ENCODE results near the gene PAQR8. TPM values are rescaled to one million over a fixed set of nuclear protein-coding genes. Genes with fewer than 3 reads are reported as not detected.
A peak's percentile ranks its signal among the peaks of the same experiment; 100 is the strongest.
"Not testable (repeated sequence)": the region's sequence is repeated elsewhere in the genome, so short reads cannot be mapped to it uniquely, and the experiment has no call there.

The PAQR8 gene
- total RNA-seq, 1 experiment from 2014 or later = 10.0 TPM

DNA sequence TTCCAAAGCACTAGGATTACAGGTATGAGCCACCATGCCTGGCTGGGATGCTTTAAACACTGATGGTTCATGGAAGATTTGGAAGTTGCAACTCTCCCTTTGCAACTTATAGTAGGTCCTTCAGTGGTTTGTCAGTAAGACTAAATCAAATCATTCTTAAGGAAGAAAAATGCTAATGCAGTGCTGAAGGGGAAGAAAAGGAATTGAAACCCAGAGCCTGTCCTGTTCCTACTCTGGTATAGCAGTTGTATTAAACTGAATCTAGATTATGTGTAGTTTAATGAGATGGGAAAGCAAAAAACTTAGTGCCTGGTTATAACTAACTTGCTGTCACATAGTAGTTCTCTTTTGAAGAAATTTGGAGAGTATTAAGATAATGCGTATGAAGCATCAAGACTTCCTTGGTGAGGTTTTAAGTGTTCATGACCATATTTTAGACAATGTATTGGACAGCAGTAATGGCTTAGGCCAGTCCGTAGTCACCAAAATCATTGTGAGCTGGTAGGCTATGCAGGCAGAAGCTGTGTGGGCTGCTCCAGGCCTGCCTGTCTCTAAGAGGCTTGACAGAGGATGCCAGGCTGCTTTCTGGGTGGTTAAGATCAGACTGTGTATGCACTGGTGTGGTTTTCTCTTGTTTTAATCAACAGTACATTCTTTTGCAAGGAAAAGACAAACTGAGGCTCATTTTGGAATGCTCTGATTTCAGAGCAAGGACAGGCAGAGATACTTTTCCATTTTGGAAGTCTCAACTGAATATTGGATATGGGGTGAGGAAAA, 14.0 kb downstream of the PAQR8 start:
- Histone ChIP-seq H3K27ac (no peak overlapping the region), H3K9me3 (replicated peaks) (no peaks in the 10 kb centered on the region), H3K4me1 (replicated peaks) (peaks cover 20% of the 10 kb centered on the region), H3K27me3 (replicated peaks) (no peaks in the 10 kb centered on the region), H3K4me3 (no peak overlapping the region), H3K36me3 (no peaks in the 10 kb centered on the region)
- peak; percentile 47 to 51 for DNase-seq (ENCODE audit: low read depth in 1 of 2, low spot score in 2 of 2)

DNA sequence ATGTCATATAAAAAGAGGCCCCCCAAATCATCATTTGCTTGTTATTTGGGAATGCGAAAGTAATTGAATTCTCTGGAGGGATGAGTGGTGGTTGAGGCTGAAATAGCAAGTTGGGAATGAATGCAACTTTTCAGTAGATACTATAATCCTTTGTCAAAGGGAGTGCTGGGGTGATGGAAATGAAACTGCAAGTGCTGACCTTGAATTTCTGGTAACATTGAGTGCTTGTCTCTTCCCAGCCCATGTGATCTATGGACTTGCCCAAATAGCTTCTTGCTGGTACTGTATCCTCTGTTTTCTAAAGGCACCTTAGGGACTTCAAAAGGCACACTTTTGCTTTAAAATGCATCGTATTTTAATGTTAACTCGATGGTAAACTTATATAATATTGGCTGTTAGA, 14.8 kb downstream of the PAQR8 start:
- Histone ChIP-seq H3K9me3 (replicated peaks) (no peaks in the 10 kb centered on the region), H3K27me3 (replicated peaks) (no peaks in the 10 kb centered on the region), H3K4me3 (no peak overlapping the region), H3K27ac (no peak overlapping the region), H3K36me3 (no peaks in the 10 kb centered on the region), H3K4me1 (replicated peaks) (peaks cover 20% of the 10 kb centered on the region)
- no peak for DNase-seq (ENCODE audit: low read depth in 1 of 2, low spot score in 2 of 2)

DNA sequence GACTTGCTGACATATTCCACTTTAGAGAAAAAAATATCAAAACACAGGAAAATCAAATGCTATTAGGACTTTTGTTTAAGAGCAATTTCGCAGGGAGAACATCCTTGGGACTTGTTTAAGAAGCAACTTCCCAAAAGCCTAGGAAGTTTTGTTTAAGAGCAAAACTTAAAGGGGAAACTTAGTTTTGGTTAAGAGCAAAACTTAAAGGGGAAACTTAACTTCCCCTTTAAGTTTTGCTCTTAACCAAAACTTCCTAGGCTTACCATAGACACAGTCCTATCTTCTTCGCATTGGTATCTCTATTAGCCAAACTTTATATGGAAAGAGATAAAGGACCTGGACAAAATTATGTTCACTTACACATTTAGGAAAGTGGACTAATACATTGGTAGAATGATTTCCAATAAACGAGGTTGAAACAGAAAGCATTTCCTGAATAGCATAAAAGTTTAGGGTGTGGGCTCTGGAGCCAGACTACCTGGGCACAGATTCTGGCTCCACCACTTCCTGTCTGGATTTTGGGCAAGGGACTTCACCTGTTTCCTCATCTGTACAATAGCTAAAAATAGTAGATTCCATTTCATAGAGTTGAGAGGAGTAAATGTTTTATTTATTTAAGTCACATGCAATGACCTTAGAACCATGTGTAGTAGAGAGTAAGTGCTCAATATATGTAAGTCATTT, 15.7 kb downstream of the PAQR8 start:
- DNase-seq (ENCODE audit: low read depth in 1 of 2, low spot score in 2 of 2) = no peak
- Histone ChIP-seq H3K27me3 (replicated peaks) (no peaks in the 10 kb centered on the region), H3K27ac (no peak overlapping the region), H3K4me3 (no peak overlapping the region), H3K9me3 (replicated peaks) (no peaks in the 10 kb centered on the region), H3K4me1 (replicated peaks) (peaks cover 20% of the 10 kb centered on the region), H3K36me3 (no peaks in the 10 kb centered on the region)

DNA sequence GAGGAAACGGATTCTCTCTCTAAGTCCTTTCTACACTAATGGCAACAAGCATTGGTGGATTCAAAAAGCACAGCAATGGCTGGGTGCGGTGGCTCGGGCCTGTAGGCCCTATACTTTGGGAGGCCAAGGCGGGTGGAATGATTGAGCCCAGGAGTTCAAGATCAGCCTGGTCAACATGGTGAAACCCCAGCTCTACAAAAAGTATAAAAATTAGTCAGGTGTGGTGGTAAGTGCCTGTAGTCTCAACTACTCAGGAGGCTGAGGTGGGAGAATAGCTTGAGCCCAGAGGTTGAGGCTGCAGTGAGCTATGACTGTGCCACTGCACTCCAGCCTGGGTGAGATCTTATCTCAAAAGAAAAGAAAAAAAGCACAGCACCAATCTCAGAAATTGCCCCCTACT, 19.3 kb downstream of the PAQR8 start:
- peaks cover 13% of the 10 kb centered on the region for H3K4me1 ChIP-seq (replicated peaks)
- no peak overlapping the region for H3K27ac ChIP-seq
- H3K36me3 ChIP-seq = no peaks in the 10 kb centered on the region
- H3K9me3 ChIP-seq (replicated peaks) = no peaks in the 10 kb centered on the region
- no peak overlapping the region for H3K4me3 ChIP-seq
- no peak for DNase-seq (ENCODE audit: low read depth in 1 of 2, low spot score in 2 of 2)
- H3K27me3 ChIP-seq (replicated peaks) = no peaks in the 10 kb centered on the region

DNA sequence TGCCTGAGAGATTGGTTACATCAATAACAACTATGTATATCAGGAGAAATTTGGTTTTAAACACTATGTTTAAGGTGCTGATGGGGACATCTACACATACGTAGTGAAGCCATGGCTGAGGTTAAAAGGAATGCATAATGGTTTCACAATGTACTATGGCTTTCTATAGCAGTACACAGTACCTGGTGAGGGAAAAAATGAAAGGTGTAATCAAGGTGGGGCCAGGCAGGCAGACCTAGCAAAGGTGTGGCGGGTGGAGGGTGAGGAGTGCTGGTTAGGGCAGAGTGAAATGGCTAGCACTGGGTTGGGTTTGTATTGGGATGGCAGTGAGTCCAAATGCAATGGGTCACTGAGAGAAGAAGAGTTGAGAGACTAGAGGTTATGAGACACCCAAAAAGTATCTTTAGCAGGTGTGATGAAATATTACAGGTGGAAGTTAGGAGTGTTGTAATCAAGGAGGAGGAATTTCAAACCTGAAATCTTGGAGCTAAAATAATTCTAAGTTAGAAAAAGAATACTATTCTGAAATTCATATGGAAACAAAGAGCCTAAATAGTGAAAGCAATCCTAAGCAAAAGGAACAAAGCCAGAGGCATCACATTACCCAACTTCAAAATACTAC, 22.3 kb downstream of the PAQR8 start:
- H3K27me3 ChIP-seq (replicated peaks) = no peaks in the 10 kb centered on the region
- H3K9me3 ChIP-seq (replicated peaks) = no peaks in the 10 kb centered on the region
- H3K4me1 ChIP-seq (replicated peaks) = no peaks in the 10 kb centered on the region; the same call in 1 of the 2 replicates
- H3K36me3 ChIP-seq = no peaks in the 10 kb centered on the region
- no peak overlapping the region for H3K4me3 ChIP-seq
- no peak overlapping the region for H3K27ac ChIP-seq
- DNase-seq (ENCODE audit: low read depth in 1 of 2, low spot score in 2 of 2) = no peak

DNA sequence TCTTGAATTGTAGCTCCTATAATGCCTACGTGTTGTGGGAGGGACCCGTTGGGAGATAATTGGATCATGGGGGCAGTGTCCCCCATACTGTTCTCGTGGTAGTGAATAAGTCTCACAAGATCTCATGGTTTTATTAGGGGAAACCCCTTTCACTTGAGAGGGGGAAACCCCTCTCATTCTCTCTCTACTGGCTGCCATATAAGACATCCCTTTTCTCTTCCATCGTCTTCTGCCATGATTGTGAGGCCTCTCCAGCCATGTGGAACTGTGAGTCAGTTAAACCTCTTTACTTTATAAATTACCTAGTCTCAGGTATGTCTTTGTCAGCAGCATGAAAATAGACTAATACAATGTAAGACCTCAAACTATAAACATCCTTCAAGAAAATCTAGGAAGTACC, 23.1 kb downstream of the PAQR8 start:
- H3K36me3 ChIP-seq = no peaks in the 10 kb centered on the region
- peaks cover 8% of the 10 kb centered on the region for H3K4me1 ChIP-seq (replicated peaks)

DNA sequence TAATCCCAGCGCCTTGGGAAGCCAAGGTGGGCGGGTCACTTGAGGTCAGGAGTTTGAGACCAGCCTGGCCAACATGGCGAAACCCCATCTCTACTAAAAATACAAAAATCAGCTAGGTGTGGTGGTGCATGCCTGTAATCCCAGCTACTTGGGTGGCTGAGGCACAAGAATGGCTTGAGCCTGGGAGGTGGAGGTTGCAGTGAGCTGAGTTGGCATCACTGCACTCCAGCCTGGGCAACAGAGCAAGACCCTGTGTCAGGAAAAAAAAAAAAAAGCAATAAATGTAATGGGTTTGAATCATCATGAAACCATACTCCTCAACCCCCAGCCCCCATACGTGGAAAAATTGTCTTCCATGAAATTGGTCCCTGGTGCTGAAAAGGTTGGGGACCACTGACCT, 26.2 kb downstream of the PAQR8 start:
- not testable (repeated sequence) for H3K4me3 ChIP-seq; H3K27ac ChIP-seq; DNase-seq (ENCODE audit: low read depth in 1 of 2, low spot score in 2 of 2); H3K27me3 ChIP-seq (replicated peaks); H3K36me3 ChIP-seq; H3K9me3 ChIP-seq (replicated peaks)
- peaks cover 26% of the 10 kb centered on the region for H3K4me1 ChIP-seq (replicated peaks)

More for the DNA sequence above, 23.1 kb downstream of the PAQR8 start:
- Histone ChIP-seq H3K9me3 (replicated peaks) (no peaks in the 10 kb centered on the region), H3K27me3 (replicated peaks) (no peaks in the 10 kb centered on the region), H3K27ac (no peak overlapping the region), H3K4me3 (no peak overlapping the region)
- DNase-seq (ENCODE audit: low read depth in 1 of 2, low spot score in 2 of 2) = no peak

DNA sequence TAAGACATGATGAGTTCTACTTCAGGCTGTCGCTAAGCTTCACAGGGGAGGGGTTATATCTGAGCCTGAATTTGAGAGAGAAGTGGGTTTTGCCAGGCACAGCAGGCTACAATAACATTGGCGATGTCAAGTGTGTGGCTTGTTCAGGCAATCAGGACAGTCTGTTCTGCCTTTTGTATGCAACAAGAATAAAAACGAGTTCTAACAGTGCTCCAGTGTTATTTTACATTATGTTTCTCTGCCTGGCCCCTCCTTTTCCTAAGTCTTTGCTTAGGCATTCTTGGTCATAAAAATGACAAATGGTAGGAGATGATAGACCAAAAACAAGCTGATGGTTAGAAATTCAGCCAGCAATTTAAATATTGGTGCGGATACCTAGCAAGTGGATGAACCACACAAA, 26.8 kb downstream of the PAQR8 start:
- Histone ChIP-seq H3K4me3 (no peak overlapping the region), H3K27ac (no peak overlapping the region), H3K9me3 (replicated peaks) (no peaks in the 10 kb centered on the region), H3K36me3 (no peaks in the 10 kb centered on the region), H3K27me3 (replicated peaks) (no peaks in the 10 kb centered on the region), H3K4me1 (replicated peaks) (peaks cover 26% of the 10 kb centered on the region)
- no peak for DNase-seq (ENCODE audit: low read depth in 1 of 2, low spot score in 2 of 2)

DNA sequence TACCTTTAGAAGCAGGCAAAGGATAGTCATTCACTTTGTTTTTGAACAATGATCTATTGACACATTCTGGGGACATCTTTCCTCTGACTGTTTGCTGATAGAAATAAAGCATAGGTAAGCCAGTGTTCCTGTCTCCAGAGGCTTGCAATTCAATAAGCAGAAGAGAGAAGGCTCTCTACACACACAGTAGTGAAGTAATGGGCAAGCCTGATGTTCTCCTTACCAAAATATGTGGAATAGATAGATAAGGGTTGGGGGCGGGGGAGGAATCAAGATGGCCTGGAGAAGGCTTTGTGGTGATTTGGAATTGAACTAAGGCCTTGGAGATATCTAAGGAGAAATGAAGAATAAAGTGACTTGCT, 27.3 kb downstream of the PAQR8 start:
- H3K4me1 ChIP-seq (replicated peaks) = peaks cover 26% of the 10 kb centered on the region
- DNase-seq (ENCODE audit: low read depth in 1 of 2, low spot score in 2 of 2) = no peak
- H3K27me3 ChIP-seq (replicated peaks) = no peaks in the 10 kb centered on the region
- no peak overlapping the region for H3K4me3 ChIP-seq
- H3K27ac ChIP-seq = no peak overlapping the region
- H3K36me3 ChIP-seq = no peaks in the 10 kb centered on the region
- no peaks in the 10 kb centered on the region for H3K9me3 ChIP-seq (replicated peaks)

DNA sequence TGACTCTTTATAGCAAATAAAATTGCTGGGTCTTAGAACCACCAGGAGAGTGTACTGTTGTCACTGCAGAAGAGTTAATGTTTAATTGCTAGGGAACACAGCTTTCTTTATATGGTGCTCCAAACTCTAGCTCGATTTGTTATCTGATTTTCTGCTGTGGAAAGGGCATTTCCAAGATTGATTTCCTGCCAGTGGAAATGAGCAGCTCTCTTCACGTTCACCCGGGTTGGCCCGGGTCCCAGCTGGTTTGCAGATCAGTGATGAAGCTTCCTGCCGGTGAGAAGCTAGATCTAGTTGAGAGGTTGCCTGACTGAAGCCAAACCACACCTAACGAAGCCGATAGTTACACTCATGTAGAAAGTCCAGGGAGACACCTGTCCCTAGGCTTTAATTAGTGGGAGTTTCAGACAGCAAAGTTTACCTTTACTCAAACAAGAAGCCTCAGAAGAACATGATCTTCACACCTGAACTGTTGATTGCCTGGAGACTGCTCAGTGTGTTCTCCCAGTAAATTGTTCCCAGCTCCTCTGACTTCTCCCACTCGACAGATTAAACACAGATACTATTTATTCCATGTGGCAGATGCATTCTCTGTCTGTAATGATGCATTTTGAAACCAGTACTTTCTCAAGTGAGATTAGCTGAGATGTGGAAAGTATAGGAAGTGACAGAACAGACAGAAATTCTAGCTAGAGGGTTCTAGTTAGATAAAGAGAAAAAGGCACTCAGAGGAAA, 27.8 kb downstream of the PAQR8 start:
- Histone ChIP-seq H3K27ac (0 out of 2 replicates have a peak overlapping the region, but pooled peaks have one; percentile 22), H3K4me1 (replicated peaks) (peaks cover 26% of the 10 kb centered on the region), H3K9me3 (replicated peaks) (no peaks in the 10 kb centered on the region), H3K36me3 (no peaks in the 10 kb centered on the region), H3K4me3 (no peak overlapping the region), H3K27me3 (replicated peaks) (no peaks in the 10 kb centered on the region)
- no peak for DNase-seq (ENCODE audit: low read depth in 1 of 2, low spot score in 2 of 2)

DNA sequence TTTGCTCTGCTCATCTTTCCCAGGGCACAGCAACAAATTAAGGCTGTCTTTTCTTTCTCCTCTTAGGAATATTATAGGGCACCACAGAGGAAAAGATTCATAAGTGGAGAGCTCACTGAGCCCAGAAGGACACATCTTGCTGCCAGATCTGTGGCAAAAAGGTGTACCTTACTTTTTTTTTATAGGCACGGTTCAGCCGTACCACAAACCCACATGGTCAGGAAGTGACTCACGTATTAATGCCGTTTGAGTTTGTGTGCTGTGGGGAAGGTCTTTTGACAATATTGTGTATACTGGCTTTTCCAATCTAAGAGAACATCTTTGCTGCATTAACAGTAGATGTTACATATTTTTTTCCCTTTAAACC, 28.4 kb downstream of the PAQR8 start:
- DNase-seq (ENCODE audit: low read depth in 1 of 2, low spot score in 2 of 2) = peak in 1 of 2 experiments; percentile 60
- H3K36me3 ChIP-seq = no peaks in the 10 kb centered on the region
- H3K27me3 ChIP-seq (replicated peaks) = no peaks in the 10 kb centered on the region
- no peak overlapping the region for H3K4me3 ChIP-seq
- 0 out of 2 replicates have a peak overlapping the region, but pooled peaks have one; percentile 22 for H3K27ac ChIP-seq
- peaks cover 26% of the 10 kb centered on the region for H3K4me1 ChIP-seq (replicated peaks)
- no peaks in the 10 kb centered on the region for H3K9me3 ChIP-seq (replicated peaks)

DNA sequence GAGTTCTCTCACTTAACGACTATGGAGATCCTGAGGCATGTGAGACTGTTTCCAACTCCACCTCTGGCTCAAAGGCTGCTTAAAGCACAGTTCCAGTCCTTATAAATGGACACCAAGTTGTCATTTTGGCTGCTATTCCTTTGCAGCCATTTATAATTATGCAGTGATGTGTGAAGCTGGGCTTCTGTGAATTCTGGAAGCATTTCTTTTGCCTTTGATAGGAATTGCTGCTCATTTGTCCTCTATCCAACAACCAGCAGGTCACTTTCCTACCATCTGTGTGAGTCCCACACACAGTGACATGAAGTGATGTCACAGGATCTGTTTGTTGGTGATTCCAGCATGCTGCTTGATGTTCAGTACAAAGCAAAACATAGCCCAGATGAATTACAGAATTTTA, 29.6 kb downstream of the PAQR8 start:
- H3K27ac ChIP-seq = no peak overlapping the region
- no peaks in the 10 kb centered on the region for H3K9me3 ChIP-seq (replicated peaks)
- H3K27me3 ChIP-seq (replicated peaks) = no peaks in the 10 kb centered on the region
- H3K4me3 ChIP-seq = no peak overlapping the region
- no peaks in the 10 kb centered on the region for H3K36me3 ChIP-seq
- DNase-seq (ENCODE audit: low read depth in 1 of 2, low spot score in 2 of 2) = no peak
- H3K4me1 ChIP-seq (replicated peaks) = peaks cover 28% of the 10 kb centered on the region

DNA sequence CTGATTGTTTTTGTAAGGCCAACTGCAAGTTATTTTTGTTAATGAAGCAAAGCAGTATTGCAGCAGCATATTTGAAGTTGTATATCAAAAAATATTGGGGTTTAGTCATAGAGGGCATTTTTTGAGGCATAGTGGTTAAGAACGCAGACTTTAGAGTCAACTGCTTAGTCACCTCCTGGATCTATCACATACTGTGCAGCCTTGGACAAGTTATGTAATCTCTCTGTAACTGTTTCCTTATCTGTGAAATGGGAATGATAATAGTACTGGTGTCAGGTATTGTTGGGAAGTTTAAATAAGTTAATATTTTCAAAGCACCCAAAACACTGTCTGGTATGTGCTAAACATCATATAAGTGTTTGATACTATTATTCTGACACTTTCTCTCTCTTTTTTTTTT, 31.0 kb downstream of the PAQR8 start:
- peaks cover 28% of the 10 kb centered on the region for H3K4me1 ChIP-seq (replicated peaks)
- H3K27me3 ChIP-seq (replicated peaks) = no peaks in the 10 kb centered on the region
- DNase-seq (ENCODE audit: low read depth in 1 of 2, low spot score in 2 of 2) = no peak
- H3K36me3 ChIP-seq = no peaks in the 10 kb centered on the region
- H3K27ac ChIP-seq = no peak overlapping the region
- no peak overlapping the region for H3K4me3 ChIP-seq
- H3K9me3 ChIP-seq (replicated peaks) = no peaks in the 10 kb centered on the region

DNA sequence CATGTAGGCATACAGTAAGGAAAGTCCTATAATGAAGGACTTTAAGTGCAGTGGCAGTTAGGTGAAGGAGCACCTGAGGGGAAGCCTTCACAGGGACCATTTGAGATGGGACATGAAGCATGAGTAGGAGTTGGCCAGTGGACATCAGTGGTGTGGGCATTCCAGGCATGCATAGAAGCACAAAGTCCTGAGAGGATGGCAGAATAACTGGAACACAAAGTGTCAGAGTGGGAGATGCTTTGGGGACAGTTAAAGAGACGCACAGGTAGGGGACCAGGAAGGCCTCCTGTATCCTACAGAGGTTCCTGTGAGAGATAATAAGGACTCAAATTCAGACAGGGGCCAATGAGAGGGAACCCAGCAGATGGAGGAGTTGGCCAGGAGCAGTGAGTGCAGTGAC, 31.8 kb downstream of the PAQR8 start:
- no peak for DNase-seq (ENCODE audit: low read depth in 1 of 2, low spot score in 2 of 2)
- Histone ChIP-seq H3K36me3 (no peaks in the 10 kb centered on the region), H3K4me1 (replicated peaks) (peaks cover 28% of the 10 kb centered on the region), H3K9me3 (replicated peaks) (no peaks in the 10 kb centered on the region), H3K4me3 (no peak overlapping the region), H3K27me3 (replicated peaks) (no peaks in the 10 kb centered on the region), H3K27ac (no peak overlapping the region)
